PC-3 (cell line): ENCODE results near the gene SLC9B2.

Source experiments
- EZH2 ChIP-seq: fragments of 300-600 bp; sonication (generic); IDR thresholded peaks from one replicate; pipeline ENCODE4 v1.6.1; 2017; ENCODE audit warnings: antibody characterized with exemption, mild to moderate bottlenecking, low read length; ENCODE audit not compliant: unreplicated experiment
- EZH2phosphoT487 ChIP-seq: fragments of 300-600 bp; sonication (generic); IDR thresholded peaks from 2 replicates; pipeline ENCODE4 v1.6.1; 2018; ENCODE audit warnings: mild to moderate bottlenecking, antibody characterized with exemption, low read length, borderline replicate concordance
- TF ChIP-seq, protein P1 (sequence below): fragments of 300-600 bp; sonication (generic); conservative IDR thresholded peaks from 2 replicates; pipeline ENCODE4 v1.5.1; 2017; ENCODE audit warnings: antibody characterized with exemption, low read depth, mild to moderate bottlenecking, low read length

DNA sequence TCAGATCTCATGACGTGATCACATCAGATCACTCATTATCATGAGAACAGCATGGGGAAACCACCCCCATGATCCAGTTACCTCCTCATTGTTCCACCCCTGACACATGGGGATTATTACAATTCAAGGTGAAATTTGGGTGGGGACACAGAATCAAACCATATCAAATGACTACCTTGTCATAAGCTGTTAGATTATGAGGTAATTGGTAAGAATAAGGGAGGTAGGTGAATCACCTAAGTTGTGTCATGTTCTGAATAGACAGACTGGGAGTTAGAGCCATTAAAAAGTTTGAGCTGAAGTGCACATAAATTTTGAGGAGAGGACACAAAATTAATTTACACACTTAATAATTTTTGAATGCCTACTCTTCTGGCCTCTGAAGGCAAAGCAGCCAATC lies 81.8 kb downstream of the SLC9B2 start:
- TF ChIP-seq, protein P1, sequence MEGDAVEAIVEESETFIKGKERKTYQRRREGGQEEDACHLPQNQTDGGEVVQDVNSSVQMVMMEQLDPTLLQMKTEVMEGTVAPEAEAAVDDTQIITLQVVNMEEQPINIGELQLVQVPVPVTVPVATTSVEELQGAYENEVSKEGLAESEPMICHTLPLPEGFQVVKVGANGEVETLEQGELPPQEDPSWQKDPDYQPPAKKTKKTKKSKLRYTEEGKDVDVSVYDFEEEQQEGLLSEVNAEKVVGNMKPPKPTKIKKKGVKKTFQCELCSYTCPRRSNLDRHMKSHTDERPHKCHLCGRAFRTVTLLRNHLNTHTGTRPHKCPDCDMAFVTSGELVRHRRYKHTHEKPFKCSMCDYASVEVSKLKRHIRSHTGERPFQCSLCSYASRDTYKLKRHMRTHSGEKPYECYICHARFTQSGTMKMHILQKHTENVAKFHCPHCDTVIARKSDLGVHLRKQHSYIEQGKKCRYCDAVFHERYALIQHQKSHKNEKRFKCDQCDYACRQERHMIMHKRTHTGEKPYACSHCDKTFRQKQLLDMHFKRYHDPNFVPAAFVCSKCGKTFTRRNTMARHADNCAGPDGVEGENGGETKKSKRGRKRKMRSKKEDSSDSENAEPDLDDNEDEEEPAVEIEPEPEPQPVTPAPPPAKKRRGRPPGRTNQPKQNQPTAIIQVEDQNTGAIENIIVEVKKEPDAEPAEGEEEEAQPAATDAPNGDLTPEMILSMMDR, result no peak
- TF ChIP-seq EZH2, result no peak
- TF ChIP-seq EZH2phosphoT487, result no peak
